GM12874 (cell line): Measurements from ENCODE around the gene CCHCR1.

Source experiments
- TF ChIP-seq, protein P1 (sequence below): IDR thresholded peaks from 2 replicates; pipeline ENCODE4 v1.5.1; 2011; ENCODE audit warnings: low read depth, mild to moderate bottlenecking, control low read depth, low read length, moderate library complexity; ENCODE audit not compliant: insufficient read depth

CCHCR1 gene

DNA sequence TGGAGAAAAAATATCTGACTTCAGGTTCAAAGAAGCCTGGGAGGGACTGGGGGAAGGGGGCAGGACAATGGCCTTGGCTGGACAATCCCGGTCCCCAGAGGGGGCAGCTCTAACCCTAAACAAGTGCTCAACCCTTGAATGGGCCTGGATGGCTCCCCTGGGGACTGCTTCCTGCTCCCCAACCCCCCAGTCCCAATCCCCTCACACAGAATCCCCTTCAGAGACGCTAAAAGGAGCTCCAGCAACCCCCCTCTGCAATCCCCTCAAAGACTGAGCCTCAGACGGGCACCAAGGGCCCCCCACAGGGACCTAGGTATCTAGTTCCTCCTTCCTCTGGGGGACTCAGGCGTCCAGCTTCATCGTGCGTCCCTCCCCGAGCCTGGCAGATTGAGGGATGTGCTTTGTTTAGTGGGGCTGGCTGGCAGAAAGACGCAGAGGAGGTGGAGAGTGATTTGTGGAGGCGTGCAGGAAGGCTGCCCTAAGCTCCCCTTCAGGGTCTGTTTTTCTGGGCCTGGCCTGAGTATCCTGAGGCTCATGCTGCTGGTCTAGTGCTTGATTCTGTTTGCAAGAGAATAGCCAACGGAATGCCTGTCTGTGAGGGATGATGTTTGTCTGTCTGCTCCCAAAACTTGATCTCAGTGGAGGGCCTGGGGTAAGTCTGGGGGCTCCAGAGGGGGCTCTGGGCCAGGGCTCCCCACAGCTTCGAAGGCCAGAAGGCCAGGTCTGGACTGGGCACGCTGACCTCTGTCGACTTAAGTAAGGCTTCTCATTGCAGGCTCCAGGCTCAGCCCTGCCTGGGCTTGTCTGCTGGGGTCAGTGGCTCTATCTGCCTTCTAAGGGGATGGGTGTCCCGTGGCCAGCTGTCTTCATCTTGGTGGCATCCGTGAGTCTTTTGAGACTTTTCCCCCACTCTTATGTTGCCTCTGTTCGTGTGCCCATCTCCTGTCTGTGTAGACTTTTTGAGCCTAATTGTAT, 14.6 kb upstream of the CCHCR1 start:
- TF ChIP-seq, protein P1, sequence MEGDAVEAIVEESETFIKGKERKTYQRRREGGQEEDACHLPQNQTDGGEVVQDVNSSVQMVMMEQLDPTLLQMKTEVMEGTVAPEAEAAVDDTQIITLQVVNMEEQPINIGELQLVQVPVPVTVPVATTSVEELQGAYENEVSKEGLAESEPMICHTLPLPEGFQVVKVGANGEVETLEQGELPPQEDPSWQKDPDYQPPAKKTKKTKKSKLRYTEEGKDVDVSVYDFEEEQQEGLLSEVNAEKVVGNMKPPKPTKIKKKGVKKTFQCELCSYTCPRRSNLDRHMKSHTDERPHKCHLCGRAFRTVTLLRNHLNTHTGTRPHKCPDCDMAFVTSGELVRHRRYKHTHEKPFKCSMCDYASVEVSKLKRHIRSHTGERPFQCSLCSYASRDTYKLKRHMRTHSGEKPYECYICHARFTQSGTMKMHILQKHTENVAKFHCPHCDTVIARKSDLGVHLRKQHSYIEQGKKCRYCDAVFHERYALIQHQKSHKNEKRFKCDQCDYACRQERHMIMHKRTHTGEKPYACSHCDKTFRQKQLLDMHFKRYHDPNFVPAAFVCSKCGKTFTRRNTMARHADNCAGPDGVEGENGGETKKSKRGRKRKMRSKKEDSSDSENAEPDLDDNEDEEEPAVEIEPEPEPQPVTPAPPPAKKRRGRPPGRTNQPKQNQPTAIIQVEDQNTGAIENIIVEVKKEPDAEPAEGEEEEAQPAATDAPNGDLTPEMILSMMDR = no peak

DNA sequence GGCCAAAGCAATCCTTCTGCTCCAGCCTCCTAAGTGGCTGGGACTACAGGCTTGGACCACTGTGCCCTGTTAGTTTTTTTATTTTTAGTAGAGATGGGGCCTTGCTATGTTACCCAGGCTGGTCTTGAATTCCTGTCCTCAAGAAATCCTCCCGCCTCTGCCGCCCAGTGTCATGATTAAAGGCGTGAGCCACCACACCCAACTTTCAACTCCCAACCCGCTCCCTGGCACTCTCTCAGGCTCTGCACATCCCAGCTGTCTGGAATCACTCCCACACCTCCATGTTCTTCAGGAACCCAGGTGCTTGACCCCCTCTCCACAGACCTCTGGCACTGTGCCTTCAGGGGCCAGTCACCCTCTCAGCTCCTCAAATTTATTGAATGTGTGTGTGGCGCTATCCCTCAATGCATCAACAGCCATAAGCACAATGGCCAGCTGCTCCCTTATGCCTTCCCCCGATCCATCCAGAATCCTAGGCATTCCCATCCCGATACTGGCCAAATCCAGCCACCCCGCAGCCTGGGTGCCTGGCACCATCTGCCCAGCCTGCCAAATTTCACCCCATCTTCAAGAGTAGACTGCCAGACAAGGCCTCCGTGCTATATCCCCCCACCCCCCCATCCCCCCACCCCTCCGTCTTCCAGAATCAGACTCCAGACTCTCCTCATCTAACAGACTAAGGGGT, 13.5 kb upstream of the CCHCR1 start:
- TF ChIP-seq, protein P1 = no peak

DNA sequence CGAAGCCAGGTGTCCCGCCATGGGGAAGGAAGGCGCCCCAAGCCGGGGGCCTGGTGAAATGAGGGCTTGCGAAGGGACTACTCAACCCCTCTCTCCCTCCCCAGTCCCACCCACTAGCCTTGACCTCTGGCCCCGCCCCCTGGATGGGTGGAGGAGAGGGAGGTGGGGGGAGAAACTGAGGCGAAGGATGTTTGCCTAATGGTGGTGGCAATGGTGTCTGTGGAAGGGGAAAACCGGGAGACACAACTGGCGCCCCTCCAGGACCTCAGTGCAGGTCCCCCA, 12.9 kb upstream of the CCHCR1 start, which contains the start of gene POU5F1:
Gene POU5F1, minus strand, starts transcription at position 83 of the 282 bp plus-strand sequence. Its CDS starts 62 bp downstream, at position 21.
- TF ChIP-seq, protein P1 = no peak

DNA sequence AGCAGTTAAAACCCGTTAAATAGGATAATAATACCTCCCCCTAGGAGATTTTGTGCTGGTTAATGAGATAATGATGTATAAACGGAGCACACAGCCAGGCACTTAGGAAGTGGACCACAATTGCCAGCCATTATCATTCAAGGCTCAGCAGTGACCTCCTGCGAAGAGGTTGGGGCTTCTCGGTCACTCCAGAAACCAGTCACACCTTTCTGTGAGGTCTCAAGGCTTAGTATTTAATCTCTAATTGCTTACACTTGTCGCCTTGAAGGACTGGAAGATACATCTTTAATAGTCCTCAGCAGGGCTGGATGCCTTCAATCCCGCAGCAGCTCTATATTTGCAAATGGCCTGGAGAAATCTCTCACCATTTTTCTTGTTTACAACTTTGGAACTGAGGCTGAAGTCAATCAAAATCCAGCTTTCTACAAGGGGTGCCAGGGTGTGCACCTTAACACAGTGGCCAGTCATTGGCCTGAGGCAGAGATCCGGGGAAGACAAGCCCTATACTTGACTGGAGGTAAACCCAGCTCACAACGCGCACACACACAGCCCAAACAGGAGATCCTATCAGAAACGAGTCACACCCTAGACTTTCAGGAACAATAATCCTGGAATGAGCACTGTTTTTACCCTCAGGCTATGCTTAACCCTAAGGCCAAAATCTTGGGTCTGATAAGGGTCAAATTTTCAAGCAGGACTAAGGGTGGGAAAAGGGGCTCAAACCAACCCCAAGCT, 11.7 kb upstream of the CCHCR1 start:
- TF ChIP-seq, protein P1 = no peak

DNA sequence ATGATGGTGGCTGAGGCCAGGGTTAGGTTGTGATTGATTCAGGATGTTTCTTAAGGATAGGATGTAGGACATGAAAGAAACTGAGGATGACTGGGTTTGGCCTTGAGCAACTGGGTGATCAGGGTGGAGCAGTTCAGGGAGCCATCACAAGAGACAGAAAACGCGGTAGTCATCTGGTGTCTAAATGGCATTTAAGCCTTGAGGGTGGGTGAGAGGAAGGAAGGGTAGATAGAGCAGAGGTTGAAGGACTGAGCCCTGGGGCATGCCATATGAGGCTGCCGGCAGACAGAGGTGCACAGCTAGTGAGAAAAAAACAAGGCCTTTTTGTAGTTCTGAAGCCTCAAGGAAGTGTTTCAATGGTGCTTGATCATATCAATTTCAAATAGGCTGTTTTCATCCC, 11.0 kb upstream of the CCHCR1 start:
- TF ChIP-seq, protein P1 = no peak

DNA sequence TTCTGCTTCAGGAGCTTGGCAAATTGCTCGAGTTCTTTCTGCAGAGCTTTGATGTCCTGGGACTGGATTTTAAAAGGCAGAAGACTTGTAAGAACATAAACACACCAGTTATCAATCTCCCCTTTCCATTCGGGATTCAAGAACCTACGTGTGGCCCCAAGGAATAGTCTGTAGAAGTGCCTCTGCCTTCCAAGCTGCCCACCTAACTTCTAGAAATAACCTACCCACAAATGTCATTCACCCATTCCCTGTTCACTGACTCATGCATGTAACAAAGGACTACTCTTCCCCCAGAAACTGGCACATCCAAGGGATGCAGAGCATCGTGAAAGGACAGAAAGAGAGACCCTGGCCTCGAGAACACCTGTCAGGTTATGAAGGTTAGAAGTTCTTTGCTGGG, 8.4 kb upstream of the CCHCR1 start:
- TF ChIP-seq, protein P1 = no peak

DNA sequence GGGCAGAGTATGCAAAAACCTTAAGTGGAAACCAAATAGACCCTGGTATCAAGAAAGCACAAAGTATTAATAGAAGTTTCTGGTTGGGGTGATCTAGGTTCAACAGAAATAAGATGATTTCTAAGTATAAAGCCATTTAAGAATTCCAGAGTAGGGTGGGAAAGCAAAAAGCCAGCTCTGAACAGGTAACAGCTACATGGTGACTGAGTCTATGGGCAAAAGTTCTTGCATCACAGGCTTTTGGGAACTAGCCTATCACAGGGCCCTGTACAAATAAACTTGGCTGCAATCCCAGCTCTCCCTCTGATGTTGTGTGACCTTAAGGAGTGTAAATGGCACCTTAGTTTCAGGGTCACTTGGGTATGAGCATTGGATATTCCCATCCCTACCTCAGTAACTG, 6.3 kb upstream of the CCHCR1 start:
- TF ChIP-seq, protein P1 = no peak
